Measurements from ENCODE around the gene LST1.

DNA sequence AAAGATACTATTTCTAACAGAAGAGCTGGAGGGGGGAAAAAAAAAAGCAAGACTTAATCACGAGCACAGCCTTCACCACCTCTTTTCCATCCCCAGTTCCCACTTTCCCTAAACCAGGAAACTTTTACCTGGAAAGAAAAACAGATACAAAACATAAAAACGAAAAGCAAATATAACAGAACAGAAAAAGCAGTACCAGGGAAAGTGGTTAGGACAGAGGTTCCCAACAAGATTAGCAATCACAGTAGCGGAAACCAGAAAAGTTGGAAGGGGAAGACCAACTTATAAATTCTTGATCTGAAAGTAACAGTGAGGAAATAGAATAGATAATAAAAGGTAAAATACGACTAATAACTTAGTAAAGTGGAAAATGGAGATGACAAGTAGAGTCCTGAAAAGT lies 45.4 kb upstream of the LST1 start:
- no peak for TF ChIP-seq EZH2phosphoT487 (IDR thresholded peaks at IDR 0.05; ENCODE audit: borderline replicate concordance, low read length)
- TF ChIP-seq, protein P1, sequence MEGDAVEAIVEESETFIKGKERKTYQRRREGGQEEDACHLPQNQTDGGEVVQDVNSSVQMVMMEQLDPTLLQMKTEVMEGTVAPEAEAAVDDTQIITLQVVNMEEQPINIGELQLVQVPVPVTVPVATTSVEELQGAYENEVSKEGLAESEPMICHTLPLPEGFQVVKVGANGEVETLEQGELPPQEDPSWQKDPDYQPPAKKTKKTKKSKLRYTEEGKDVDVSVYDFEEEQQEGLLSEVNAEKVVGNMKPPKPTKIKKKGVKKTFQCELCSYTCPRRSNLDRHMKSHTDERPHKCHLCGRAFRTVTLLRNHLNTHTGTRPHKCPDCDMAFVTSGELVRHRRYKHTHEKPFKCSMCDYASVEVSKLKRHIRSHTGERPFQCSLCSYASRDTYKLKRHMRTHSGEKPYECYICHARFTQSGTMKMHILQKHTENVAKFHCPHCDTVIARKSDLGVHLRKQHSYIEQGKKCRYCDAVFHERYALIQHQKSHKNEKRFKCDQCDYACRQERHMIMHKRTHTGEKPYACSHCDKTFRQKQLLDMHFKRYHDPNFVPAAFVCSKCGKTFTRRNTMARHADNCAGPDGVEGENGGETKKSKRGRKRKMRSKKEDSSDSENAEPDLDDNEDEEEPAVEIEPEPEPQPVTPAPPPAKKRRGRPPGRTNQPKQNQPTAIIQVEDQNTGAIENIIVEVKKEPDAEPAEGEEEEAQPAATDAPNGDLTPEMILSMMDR (IDR thresholded peaks at IDR 0.05; ENCODE audit: low read depth, low read length, poor library complexity, severe bottlenecking), result no peak
